ENCODE results near the gene PCSK1. TPM values are rescaled to one million over a fixed set of nuclear protein-coding genes. Genes with fewer than 3 reads are reported as not detected.

PCSK1 gene
- polyA plus RNA-seq, 6 donors from 2014 or later = not detected

DNA sequence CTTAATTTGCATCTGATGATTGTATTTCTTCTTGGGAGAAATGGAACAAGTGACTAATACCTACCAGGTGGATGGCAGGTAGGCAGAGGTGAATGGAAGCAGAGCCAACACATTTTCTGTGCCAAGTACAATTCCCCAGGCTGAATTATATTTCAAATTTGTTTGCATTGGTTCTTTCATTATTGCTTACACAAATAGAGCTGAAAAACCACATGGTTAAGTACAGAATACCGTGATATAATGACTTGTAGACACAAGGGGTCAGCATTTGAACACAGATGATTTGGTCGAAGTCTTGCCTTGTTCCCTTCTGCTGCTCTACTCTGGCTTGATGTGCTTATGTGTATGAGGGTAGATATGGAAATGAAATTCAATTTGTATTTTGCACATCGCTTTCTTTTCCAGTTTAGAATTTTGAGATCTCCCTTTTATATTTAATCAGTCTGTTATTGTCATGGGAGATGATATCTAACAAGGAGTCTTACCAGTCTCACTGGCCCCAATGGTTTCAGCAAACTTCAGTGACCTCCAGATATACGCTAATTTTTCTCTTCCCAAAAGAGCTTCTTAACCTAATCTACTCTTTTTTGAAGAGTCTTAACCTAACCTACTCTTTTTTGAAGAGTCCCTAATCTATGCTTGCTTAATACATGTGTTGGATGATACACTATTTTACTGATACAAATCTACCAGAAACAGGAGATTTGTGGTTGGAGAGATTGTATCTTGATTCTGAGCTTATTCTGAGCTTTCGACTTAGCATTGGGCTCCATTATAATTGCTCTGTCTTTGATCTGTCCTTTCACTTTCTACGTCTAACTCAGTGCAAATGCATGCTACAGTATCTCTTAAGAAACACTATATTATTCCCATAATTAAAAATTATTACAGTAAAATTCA, 88.1 kb downstream of the PCSK1 start:
- peaks cover 12 to 27% (median 24%) of the 10 kb centered on the region in 3 donors for H3K27me3 Mint-ChIP-seq
- H3K9me3 Mint-ChIP-seq = no peaks in the 10 kb centered on the region
- H3K36me3 Mint-ChIP-seq = no peaks in the 10 kb centered on the region
- DNase-seq (no peak), ATAC-seq (ENCODE audit: low read depth in 2 of 2) (no peak)
- no peak overlapping the region for H3K4me3 Mint-ChIP-seq
- no peak overlapping the region for H3K27ac Mint-ChIP-seq
- H3K4me1 Mint-ChIP-seq = no peaks in the 10 kb centered on the region

DNA sequence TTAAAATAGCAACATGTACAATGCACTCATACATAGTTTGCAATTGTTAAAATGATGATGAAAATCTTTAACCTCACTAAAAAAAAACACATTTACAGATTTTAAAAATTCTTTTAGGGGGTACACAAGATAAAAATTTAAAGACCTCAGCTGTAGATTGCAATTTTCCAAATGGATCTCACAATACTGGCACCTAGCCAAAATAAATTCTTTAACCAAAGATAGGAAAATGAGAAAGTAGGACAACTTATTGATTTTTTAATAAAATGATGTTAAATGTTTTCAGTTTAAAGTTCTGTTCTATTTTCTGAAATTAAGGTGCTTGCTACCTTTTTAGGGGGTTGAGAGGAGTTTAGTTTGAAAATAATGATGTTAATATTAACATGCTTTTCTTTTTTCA, 90.0 kb downstream of the PCSK1 start:
- no peaks in the 10 kb centered on the region for H3K4me1 Mint-ChIP-seq
- H3K27me3 Mint-ChIP-seq = peaks cover 18 to 32% (median 24%) of the 10 kb centered on the region in 3 donors
- H3K9me3 Mint-ChIP-seq = no peaks in the 10 kb centered on the region

DNA sequence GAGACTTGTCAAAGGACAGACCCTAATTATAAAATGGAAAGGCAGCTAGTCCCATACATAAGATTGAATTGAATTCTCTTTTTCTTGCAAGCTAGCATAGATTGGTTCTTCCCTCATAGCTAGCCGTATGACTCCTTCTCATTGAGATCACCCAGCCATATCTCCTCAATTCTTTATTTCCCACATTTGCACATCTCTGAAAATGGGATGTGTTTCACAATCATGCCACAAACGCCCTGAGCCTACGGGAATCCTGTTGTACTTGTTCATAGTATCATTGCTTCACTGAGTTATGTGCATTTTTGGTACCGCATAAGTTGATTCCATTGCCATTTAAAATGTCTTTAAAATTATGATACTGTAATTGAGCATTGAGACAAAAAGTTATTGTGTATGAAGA, 90.5 kb downstream of the PCSK1 start:
- Mint-ChIP-seq H3K27ac (no peak overlapping the region), H3K4me3 (no peak overlapping the region)

More for the DNA sequence above, 90.0 kb downstream of the PCSK1 start:
- no peak for ATAC-seq (ENCODE audit: low read depth in 2 of 2)
- H3K27ac Mint-ChIP-seq = no peak overlapping the region
- no peaks in the 10 kb centered on the region for H3K36me3 Mint-ChIP-seq
- DNase-seq = no peak
- no peak overlapping the region for H3K4me3 Mint-ChIP-seq

More for the DNA sequence above, 90.5 kb downstream of the PCSK1 start:
- peaks cover 18 to 32% (median 24%) of the 10 kb centered on the region in 3 donors for H3K27me3 Mint-ChIP-seq
- ATAC-seq (ENCODE audit: low read depth in 2 of 2) (no peak), DNase-seq (no peak)
- no peaks in the 10 kb centered on the region for H3K9me3 Mint-ChIP-seq
- H3K4me1 Mint-ChIP-seq = no peaks in the 10 kb centered on the region
- H3K36me3 Mint-ChIP-seq = no peaks in the 10 kb centered on the region

Other genes with a start within 250 kb of the PCSK1 start
- 10 to 100 TPM; 18.2 to 52.9 (median 37.3) TPM for gene CAST, start 229.1 kb upstream of the PCSK1 start, polyA plus RNA-seq (ENCODE audit: low read depth in 6 of 6)

Data from naive B cell (primary cell).